ENCODE results near the gene NMT1. TPM values are rescaled to one million over a fixed set of nuclear protein-coding genes. Genes with fewer than 3 reads are reported as not detected.

Gene NMT1
- total RNA-seq, 1 experiment from 2014 or later = 173 TPM

GRCh38 chr17:45021607-45022287, 39.4 kb upstream of the NMT1 start:
- no TSS peak for BruUV-seq (replicated peaks)
- Histone ChIP-seq H3K27ac (ENCODE audit: low read depth, low read length) (no peak overlapping the region), H4K20me1 (ENCODE audit: insufficient read depth) (no peaks in the 10 kb centered on the region), H3K4me1 (ENCODE audit: control insufficient read depth in 1 of 2, insufficient read depth in 2 of 2, low read length in 2 of 2) (peaks cover 11 to 29% of the 10 kb centered on the region in 2 experiments; a peak in 3 of 4 replicates), H3K9me2 (ENCODE audit: insufficient read depth) (no peaks in the 10 kb centered on the region), H2AFZ (ENCODE audit: low read depth, low read length, poor library complexity, severe bottlenecking) (no peak overlapping the region), H3K36me3 (ENCODE audit: control insufficient read depth in 1 of 2, insufficient read depth in 2 of 2, low read length in 2 of 2) (no peaks in the 10 kb centered on the region), H3K9ac (ENCODE audit: low read length) (no peak overlapping the region; the same call in 1 of the 2 replicates), H3K4me3 (replicated peaks in 1 of 2; ENCODE audit: low read depth in 1 of 2, low read length in 2 of 2) (no peak overlapping the region), H3K79me2 (ENCODE audit: insufficient read depth, low read length) (no peaks in the 10 kb centered on the region), H3K4me2 (ENCODE audit: low read length) (peak overlapping the region; percentile 48), H3K27me3 (ENCODE audit: insufficient read depth, low read length) (no peaks in the 10 kb centered on the region), H3K9me3 (ENCODE audit: control insufficient read depth in 1 of 2, insufficient read depth in 1 of 2, low read depth in 1 of 2, low read length in 2 of 2) (no peaks in the 10 kb centered on the region)
- POLR2A ChIA-PET = no interaction called here
- RAD21 ChIA-PET (ENCODE audit: low non-redundant PET in 1 of 2, low total read pairs in 2 of 2, uncharacterized antibody in 2 of 2, unreplicated experiment in 2 of 2) = interaction anchor here in 1 of 2 experiments (0.5 to 0.8 kb wide), 2 partner anchors 102 to 1838 kb away, joined by 3 read pairs; no protein-coding TSS in a partner anchor
- CTCF ChIA-PET = interaction anchor here (0.6 to 5.5 kb wide), 13 partner anchors 10 to 488 kb away, joined by 3 to 63 read pairs (median 3); partner anchors contain the start of genes ACBD4 and GFAP
- intact Hi-C loops (cut with micrococcal nuclease) = loop anchor here (1.0 kb wide), 2 partner anchors 101 to 242 kb away; no protein-coding TSS in a partner anchor
- DNase-seq (ENCODE audit: low read depth, low spot score) = no peak
- peak; percentile 81 for ATAC-seq
- TF ChIP-seq REST (IDR thresholded peaks at IDR 0.05; ENCODE audit: low read depth) (no peak), RAD21 (IDR thresholded peaks at IDR 0.05; ENCODE audit: low read depth) (peak; percentile 62), ZFX (IDR thresholded peaks at IDR 0.05) (peak; percentile 76; the same call in 1 of the 2 replicates), CTCF (IDR thresholded peaks at IDR 0.05 in 2 of 3, conservative IDR thresholded peaks at IDR 0.05 in 1 of 3; ENCODE audit: borderline replicate concordance in 1 of 3, insufficient read depth in 1 of 3, low read depth in 2 of 3, low read length in 2 of 3) (peak; percentile 42 to 87 (median 72); a peak in 5 of 6 replicates), ZBTB33 (IDR thresholded peaks at IDR 0.05; ENCODE audit: extremely low read depth, insufficient replicate concordance, low read length) (no peak), POLR2A (IDR thresholded peaks at IDR 0.05; ENCODE audit: borderline replicate concordance, extremely low read depth, insufficient read depth, insufficient read length) (no peak)

Measured in HCT116 (cell line).